Activated naive CD4-positive, alpha-beta T cell treated with anti-CD3 and anti-CD28 coated beads, Interleukin-2, amount 10 ng/mL, durations not matched to agents 7 days and 5 days (primary cell): ENCODE results near the gene NLRP4.

ENCODE experiments used
- CTCF ChIA-PET: fragments of 350-600 bp; sonication (Branson Sonifier 250); formaldehyde crosslinking; loops from one replicate; lab custom pipeline; 2021; ENCODE audit warnings: antibody characterized with exemption; lab: Charles Lee
- DNase-seq: peaks from one replicate; pipeline ENCODE4 v3.0.0-alpha.2; 2020
- H3K27ac Mint-ChIP-seq: one replicate; pipeline ENCODE4 v1.8.0; 2021; ENCODE audit warnings: mild to moderate bottlenecking, moderate library complexity, mixed read lengths
- H3K27me3 Mint-ChIP-seq: one replicate; pipeline ENCODE4 v1.8.0; 2021; ENCODE audit warnings: mild to moderate bottlenecking, mixed read lengths
- H3K36me3 Mint-ChIP-seq: one replicate; pipeline ENCODE4 v1.8.0; 2021; ENCODE audit warnings: mixed read lengths
- H3K4me1 Mint-ChIP-seq: one replicate; pipeline ENCODE4 v1.8.0; 2021; ENCODE audit warnings: mixed read lengths
- H3K4me3 Mint-ChIP-seq: one replicate; pipeline ENCODE4 v1.8.0; 2021; ENCODE audit warnings: mild to moderate bottlenecking, moderate library complexity, mixed read lengths
- H3K9me3 Mint-ChIP-seq: one replicate; pipeline ENCODE4 v1.8.0; 2021; ENCODE audit warnings: mixed read lengths

Gene NLRP4

GRCh38 chr19:55836340-55836739 lies at the start of gene NLRP4:
Gene NLRP4 (plus strand): TSS chr19:55836540. CDS start chr19:55852081, 15,541 bp downstream.
- H3K9me3 Mint-ChIP-seq: peaks cover 13% of the 10 kb centered on the region
- no peak within 1 kb of the TSS for H3K27ac Mint-ChIP-seq
- H3K4me1 Mint-ChIP-seq: no peaks in the 10 kb centered on the region
- CTCF ChIA-PET: no interaction called here
- H3K4me3 Mint-ChIP-seq: no peak within 1 kb of the TSS
- no peak for DNase-seq
- no peaks in the 10 kb centered on the region for H3K36me3 Mint-ChIP-seq
- no peaks in the 10 kb centered on the region for H3K27me3 Mint-ChIP-seq

GRCh38 chr19:55795021-55795420 lies 41.3 kb upstream of the NLRP4 start:
- no peaks in the 10 kb centered on the region for H3K27me3 Mint-ChIP-seq
- CTCF ChIA-PET: no interaction called here
- no peaks in the 10 kb centered on the region for H3K9me3 Mint-ChIP-seq
- no peak overlapping the region for H3K27ac Mint-ChIP-seq
- no peaks in the 10 kb centered on the region for H3K4me1 Mint-ChIP-seq
- DNase-seq: no peak
- H3K4me3 Mint-ChIP-seq: no peak overlapping the region
- H3K36me3 Mint-ChIP-seq: no peaks in the 10 kb centered on the region

GRCh38 chr19:55801416-55801815 lies 34.9 kb upstream of the NLRP4 start:
- DNase-seq: no peak
- Mint-ChIP-seq H3K27ac (no peak overlapping the region), H3K36me3 (no peaks in the 10 kb centered on the region), H3K4me1 (no peaks in the 10 kb centered on the region), H3K9me3 (peaks cover 10% of the 10 kb centered on the region), H3K4me3 (no peak overlapping the region), H3K27me3 (no peaks in the 10 kb centered on the region)
- CTCF ChIA-PET: no interaction called here

GRCh38 chr19:55802281-55802680 lies 34.1 kb upstream of the NLRP4 start:
- DNase-seq: no peak
- no peaks in the 10 kb centered on the region for H3K36me3 Mint-ChIP-seq
- H3K27me3 Mint-ChIP-seq: no peaks in the 10 kb centered on the region
- H3K4me1 Mint-ChIP-seq: no peaks in the 10 kb centered on the region
- H3K27ac Mint-ChIP-seq: no peak overlapping the region
- peaks cover 15% of the 10 kb centered on the region for H3K9me3 Mint-ChIP-seq
- CTCF ChIA-PET: no interaction called here
- no peak overlapping the region for H3K4me3 Mint-ChIP-seq

GRCh38 chr19:55809381-55810058 lies 26.8 kb upstream of the NLRP4 start:
- Mint-ChIP-seq H3K9me3 (peaks cover 11% of the 10 kb centered on the region), H3K27me3 (no peaks in the 10 kb centered on the region), H3K4me1 (peaks cover 4% of the 10 kb centered on the region), H3K4me3 (no peak overlapping the region), H3K36me3 (no peaks in the 10 kb centered on the region), H3K27ac (no peak overlapping the region)
- CTCF ChIA-PET: interaction anchor here (1.2 to 3.4 kb wide), 3 partner anchors 152 to 182 kb away, joined by 3 to 22 read pairs (median 3); no protein-coding TSS in a partner anchor
- peak; percentile 50 for DNase-seq

GRCh38 chr19:55811340-55811739 lies 25.0 kb upstream of the NLRP4 start:
- DNase-seq: no peak
- no peak overlapping the region for H3K4me3 Mint-ChIP-seq
- H3K36me3 Mint-ChIP-seq: no peaks in the 10 kb centered on the region
- H3K27ac Mint-ChIP-seq: no peak overlapping the region
- CTCF ChIA-PET: interaction anchor here (3.4 kb wide), 1 partner anchor 179 kb away, joined by 22 read pairs; no protein-coding TSS in a partner anchor
- peaks cover 9% of the 10 kb centered on the region for H3K9me3 Mint-ChIP-seq
- peaks cover 4% of the 10 kb centered on the region for H3K4me1 Mint-ChIP-seq
- H3K27me3 Mint-ChIP-seq: no peaks in the 10 kb centered on the region

- H3K27ac Mint-ChIP-seq: no peak overlapping the region
- no peaks in the 10 kb centered on the region for H3K27me3 Mint-ChIP-seq
- DNase-seq: no peak
- CTCF ChIA-PET: no interaction called here
- peaks cover 4% of the 10 kb centered on the region for H3K9me3 Mint-ChIP-seq
- peaks cover 4% of the 10 kb centered on the region for H3K4me1 Mint-ChIP-seq
- H3K4me3 Mint-ChIP-seq: no peak overlapping the region
- no peaks in the 10 kb centered on the region for H3K36me3 Mint-ChIP-seq
These were observed 23.9 kb upstream of the NLRP4 start for GRCh38 chr19:55812449-55812848.

GRCh38 chr19:55813906-55814305 lies 22.4 kb upstream of the NLRP4 start:
- no peak for DNase-seq
- H3K4me3 Mint-ChIP-seq: no peak overlapping the region
- no peak overlapping the region for H3K27ac Mint-ChIP-seq
- H3K36me3 Mint-ChIP-seq: no peaks in the 10 kb centered on the region
- CTCF ChIA-PET: no interaction called here
- peaks cover 4% of the 10 kb centered on the region for H3K9me3 Mint-ChIP-seq
- H3K27me3 Mint-ChIP-seq: no peaks in the 10 kb centered on the region
- H3K4me1 Mint-ChIP-seq: peaks cover 4% of the 10 kb centered on the region

- Mint-ChIP-seq H3K27ac (no peak overlapping the region), H3K36me3 (no peaks in the 10 kb centered on the region), H3K27me3 (no peaks in the 10 kb centered on the region), H3K4me3 (no peak overlapping the region), H3K4me1 (no peaks in the 10 kb centered on the region), H3K9me3 (peaks cover 10% of the 10 kb centered on the region)
- CTCF ChIA-PET: no interaction called here
- no peak for DNase-seq
These were observed 16.3 kb upstream of the NLRP4 start for GRCh38 chr19:55820037-55820436.

- Mint-ChIP-seq H3K36me3 (no peaks in the 10 kb centered on the region), H3K9me3 (peaks cover 2% of the 10 kb centered on the region), H3K4me1 (no peaks in the 10 kb centered on the region), H3K27ac (no peak overlapping the region), H3K27me3 (no peaks in the 10 kb centered on the region), H3K4me3 (no peak overlapping the region)
- DNase-seq: no peak
- CTCF ChIA-PET: no interaction called here
These were observed 5.7 kb upstream of the NLRP4 start for GRCh38 chr19:55830656-55831055.

- Mint-ChIP-seq H3K36me3 (no peaks in the 10 kb centered on the region), H3K27ac (no peak within 1 kb of the TSS), H3K4me3 (no peak within 1 kb of the TSS), H3K9me3 (peaks cover 8% of the 10 kb centered on the region), H3K4me1 (no peaks in the 10 kb centered on the region), H3K27me3 (no peaks in the 10 kb centered on the region)
- CTCF ChIA-PET: interaction anchor here (0.6 kb wide), 1 partner anchor 344 kb away, joined by 3 read pairs; no protein-coding TSS in a partner anchor
- no peak for DNase-seq
These were observed 4.5 kb upstream of the NLRP4 start, which contains the start of gene NLRP11 for GRCh38 chr19:55831846-55832245. Gene NLRP11 (minus strand): TSS chr19:55831999. CDS start chr19:55818174, 13,825 bp downstream.

- Mint-ChIP-seq H3K4me1 (no peaks in the 10 kb centered on the region), H3K27me3 (no peaks in the 10 kb centered on the region), H3K36me3 (no peaks in the 10 kb centered on the region), H3K27ac (no peak overlapping the region), H3K9me3 (peaks cover 11% of the 10 kb centered on the region), H3K4me3 (no peak overlapping the region)
- CTCF ChIA-PET: no interaction called here
- no peak for DNase-seq
These were observed 3.7 kb upstream of the NLRP4 start for GRCh38 chr19:55832676-55833075.

- no peak overlapping the region for H3K4me3 Mint-ChIP-seq
These were observed 1.9 kb downstream of the NLRP4 start for GRCh38 chr19:55838251-55838650.

GRCh38 chr19:55838906-55839305 lies 2.6 kb downstream of the NLRP4 start:
- Mint-ChIP-seq H3K4me1 (no peaks in the 10 kb centered on the region), H3K4me3 (no peak overlapping the region), H3K36me3 (no peaks in the 10 kb centered on the region), H3K27ac (no peak overlapping the region), H3K9me3 (peaks cover 17% of the 10 kb centered on the region), H3K27me3 (no peaks in the 10 kb centered on the region)
- CTCF ChIA-PET: no interaction called here
- DNase-seq: no peak

More at GRCh38 chr19:55838251-55838650, 1.9 kb downstream of the NLRP4 start:
- Mint-ChIP-seq H3K27ac (no peak overlapping the region), H3K9me3 (peaks cover 16% of the 10 kb centered on the region), H3K27me3 (no peaks in the 10 kb centered on the region), H3K36me3 (no peaks in the 10 kb centered on the region), H3K4me1 (no peaks in the 10 kb centered on the region)
- CTCF ChIA-PET: no interaction called here
- DNase-seq: no peak

- Mint-ChIP-seq H3K36me3 (no peaks in the 10 kb centered on the region), H3K27me3 (no peaks in the 10 kb centered on the region), H3K4me1 (no peaks in the 10 kb centered on the region), H3K9me3 (peaks cover 36% of the 10 kb centered on the region), H3K27ac (no peak overlapping the region), H3K4me3 (no peak overlapping the region)
- DNase-seq: no peak
- CTCF ChIA-PET: no interaction called here
These were observed 18.8 kb downstream of the NLRP4 start for GRCh38 chr19:55855160-55855559.
